ENCODE data around the gene TLX1.

Gene TLX1

DNA sequence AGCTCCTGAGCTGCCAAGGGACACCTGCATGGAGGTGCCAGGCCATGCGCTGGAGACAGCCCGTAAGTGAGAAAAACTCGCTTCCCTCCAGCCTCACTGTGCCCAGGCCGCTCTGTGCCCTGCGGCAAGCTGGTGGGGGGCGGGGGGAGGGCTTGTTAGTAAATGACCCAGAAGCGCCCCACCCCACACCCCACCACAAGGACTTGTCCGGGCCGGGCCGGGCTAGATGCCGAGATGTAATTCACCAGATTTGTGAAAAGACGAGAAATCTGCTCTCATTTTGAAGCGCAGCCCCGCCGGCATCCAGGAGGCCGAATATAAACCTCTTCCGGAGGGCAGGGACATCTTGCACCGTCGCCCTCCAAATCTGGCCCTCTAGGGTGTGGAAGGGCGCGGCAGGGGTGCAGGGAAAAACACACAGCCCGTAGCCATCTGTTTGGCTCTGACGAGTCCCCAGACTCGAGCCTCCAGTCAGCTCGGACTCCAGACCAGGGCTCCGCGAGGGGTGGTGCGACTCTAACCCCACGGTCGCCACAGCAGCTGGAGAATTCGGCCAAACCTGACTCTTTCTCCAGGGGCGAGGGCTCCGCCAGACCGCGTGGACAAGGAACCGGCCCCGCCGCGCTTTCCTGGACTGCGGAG is 14.8 kb downstream of the TLX1 start:
- Histone ChIP-seq H3K4me2 (ENCODE audit: low read length) (no peak overlapping the region), H3K36me3 (ENCODE audit: insufficient read depth, low read length) (no peaks in the 10 kb centered on the region), H3K27ac (ENCODE audit: low read depth, low read length, poor library complexity, severe bottlenecking) (no peak overlapping the region), H2AFZ (ENCODE audit: low read length) (no peak overlapping the region), H3F3A (ENCODE audit: insufficient read depth, low read length) (no peaks in the 10 kb centered on the region), H3K9me2 (ENCODE audit: low read depth, low read length) (no peaks in the 10 kb centered on the region), H3K9ac (ENCODE audit: low read length) (no peak overlapping the region), H3K27me3 (ENCODE audit: insufficient read depth, low read length) (no peaks in the 10 kb centered on the region; the same call in 1 of the 2 replicates), H3K4me1 (ENCODE audit: insufficient read depth, low read length, severe bottlenecking) (no peaks in the 10 kb centered on the region), H4K20me1 (ENCODE audit: insufficient read depth, low read length) (no peaks in the 10 kb centered on the region), H3K4me3 (ENCODE audit: low read depth, low read length, poor library complexity, severe bottlenecking) (no peak overlapping the region), H3K79me2 (ENCODE audit: insufficient read depth, low read length) (no peaks in the 10 kb centered on the region), H3K9me3 (ENCODE audit: low read length) (no peaks in the 10 kb centered on the region)
- TF ChIP-seq, protein P1, sequence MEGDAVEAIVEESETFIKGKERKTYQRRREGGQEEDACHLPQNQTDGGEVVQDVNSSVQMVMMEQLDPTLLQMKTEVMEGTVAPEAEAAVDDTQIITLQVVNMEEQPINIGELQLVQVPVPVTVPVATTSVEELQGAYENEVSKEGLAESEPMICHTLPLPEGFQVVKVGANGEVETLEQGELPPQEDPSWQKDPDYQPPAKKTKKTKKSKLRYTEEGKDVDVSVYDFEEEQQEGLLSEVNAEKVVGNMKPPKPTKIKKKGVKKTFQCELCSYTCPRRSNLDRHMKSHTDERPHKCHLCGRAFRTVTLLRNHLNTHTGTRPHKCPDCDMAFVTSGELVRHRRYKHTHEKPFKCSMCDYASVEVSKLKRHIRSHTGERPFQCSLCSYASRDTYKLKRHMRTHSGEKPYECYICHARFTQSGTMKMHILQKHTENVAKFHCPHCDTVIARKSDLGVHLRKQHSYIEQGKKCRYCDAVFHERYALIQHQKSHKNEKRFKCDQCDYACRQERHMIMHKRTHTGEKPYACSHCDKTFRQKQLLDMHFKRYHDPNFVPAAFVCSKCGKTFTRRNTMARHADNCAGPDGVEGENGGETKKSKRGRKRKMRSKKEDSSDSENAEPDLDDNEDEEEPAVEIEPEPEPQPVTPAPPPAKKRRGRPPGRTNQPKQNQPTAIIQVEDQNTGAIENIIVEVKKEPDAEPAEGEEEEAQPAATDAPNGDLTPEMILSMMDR (IDR thresholded peaks at IDR 0.05; ENCODE audit: low read length) = no peak
- no peak for TF ChIP-seq EZH2 (IDR thresholded peaks at IDR 0.05; ENCODE audit: borderline replicate concordance, low read length)

GRCh38 chr10:101146392-101147251 is 15.5 kb downstream of the TLX1 start:
- no peak overlapping the region for H2AFZ ChIP-seq (ENCODE audit: low read length)
- H3K9ac ChIP-seq (ENCODE audit: low read length) = no peak overlapping the region
- H3K27me3 ChIP-seq (ENCODE audit: insufficient read depth, low read length) = no peaks in the 10 kb centered on the region; the same call in 1 of the 2 replicates
- H3K79me2 ChIP-seq (ENCODE audit: insufficient read depth, low read length) = no peaks in the 10 kb centered on the region
- H3K9me3 ChIP-seq (ENCODE audit: low read length) = no peaks in the 10 kb centered on the region
- H3K9me2 ChIP-seq (ENCODE audit: low read depth, low read length) = no peaks in the 10 kb centered on the region
- no peaks in the 10 kb centered on the region for H3K4me1 ChIP-seq (ENCODE audit: insufficient read depth, low read length, severe bottlenecking)
- H3K4me3 ChIP-seq (ENCODE audit: low read depth, low read length, poor library complexity, severe bottlenecking) = no peak overlapping the region
- H3K36me3 ChIP-seq (ENCODE audit: insufficient read depth, low read length) = no peaks in the 10 kb centered on the region
- H3K4me2 ChIP-seq (ENCODE audit: low read length) = no peak overlapping the region
- H3K27ac ChIP-seq (ENCODE audit: low read depth, low read length, poor library complexity, severe bottlenecking) = no peak overlapping the region
- TF ChIP-seq EZH2 (IDR thresholded peaks at IDR 0.05; ENCODE audit: borderline replicate concordance, low read length) = no peak
- TF ChIP-seq, protein P1 (IDR thresholded peaks at IDR 0.05; ENCODE audit: low read length) = no peak
- no peaks in the 10 kb centered on the region for H4K20me1 ChIP-seq (ENCODE audit: insufficient read depth, low read length)
- no peaks in the 10 kb centered on the region for H3F3A ChIP-seq (ENCODE audit: insufficient read depth, low read length)

DNA sequence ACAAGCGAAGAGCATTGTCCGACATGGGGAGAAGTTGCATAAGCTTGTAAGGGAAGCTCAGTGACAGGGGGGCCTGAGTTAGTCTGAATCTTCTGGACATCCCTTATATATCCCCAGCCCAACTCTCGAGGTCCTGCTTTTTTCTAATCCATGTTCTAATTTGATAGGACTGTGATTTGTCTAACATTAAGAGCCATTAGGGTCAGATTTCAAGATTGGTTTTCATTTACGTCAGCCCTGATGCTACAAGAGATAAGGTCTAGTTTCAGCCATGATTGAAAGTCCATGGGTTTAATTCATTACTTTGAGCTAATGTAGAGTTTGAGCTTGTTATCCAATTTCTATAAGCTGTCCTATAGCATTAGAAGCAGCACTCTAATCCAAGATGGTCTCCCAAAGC is 20.3 kb downstream of the TLX1 start:
- no peaks in the 10 kb centered on the region; the same call in 1 of the 2 replicates for H3K27me3 ChIP-seq (ENCODE audit: insufficient read depth, low read length)
- H3K9me2 ChIP-seq (ENCODE audit: low read depth, low read length) = no peaks in the 10 kb centered on the region
- H3K36me3 ChIP-seq (ENCODE audit: insufficient read depth, low read length) = no peaks in the 10 kb centered on the region
- TF ChIP-seq, protein P1 (IDR thresholded peaks at IDR 0.05; ENCODE audit: low read length) = no peak
- no peak for TF ChIP-seq EZH2 (IDR thresholded peaks at IDR 0.05; ENCODE audit: borderline replicate concordance, low read length)
- H3F3A ChIP-seq (ENCODE audit: insufficient read depth, low read length) = no peaks in the 10 kb centered on the region
- no peak overlapping the region for H3K4me3 ChIP-seq (ENCODE audit: low read depth, low read length, poor library complexity, severe bottlenecking)
- no peaks in the 10 kb centered on the region for H3K4me1 ChIP-seq (ENCODE audit: insufficient read depth, low read length, severe bottlenecking)
- no peaks in the 10 kb centered on the region for H4K20me1 ChIP-seq (ENCODE audit: insufficient read depth, low read length)
- H3K9me3 ChIP-seq (ENCODE audit: low read length) = no peaks in the 10 kb centered on the region
- no peaks in the 10 kb centered on the region for H3K79me2 ChIP-seq (ENCODE audit: insufficient read depth, low read length)
- H3K4me2 ChIP-seq (ENCODE audit: low read length) = no peak overlapping the region
- no peak overlapping the region for H2AFZ ChIP-seq (ENCODE audit: low read length)
- H3K9ac ChIP-seq (ENCODE audit: low read length) = no peak overlapping the region
- no peak overlapping the region for H3K27ac ChIP-seq (ENCODE audit: low read depth, low read length, poor library complexity, severe bottlenecking)

Data from OCI-LY1 (cell line).